ENCODE measurements around the gene CNNM3.

CNNM3 gene

DNA sequence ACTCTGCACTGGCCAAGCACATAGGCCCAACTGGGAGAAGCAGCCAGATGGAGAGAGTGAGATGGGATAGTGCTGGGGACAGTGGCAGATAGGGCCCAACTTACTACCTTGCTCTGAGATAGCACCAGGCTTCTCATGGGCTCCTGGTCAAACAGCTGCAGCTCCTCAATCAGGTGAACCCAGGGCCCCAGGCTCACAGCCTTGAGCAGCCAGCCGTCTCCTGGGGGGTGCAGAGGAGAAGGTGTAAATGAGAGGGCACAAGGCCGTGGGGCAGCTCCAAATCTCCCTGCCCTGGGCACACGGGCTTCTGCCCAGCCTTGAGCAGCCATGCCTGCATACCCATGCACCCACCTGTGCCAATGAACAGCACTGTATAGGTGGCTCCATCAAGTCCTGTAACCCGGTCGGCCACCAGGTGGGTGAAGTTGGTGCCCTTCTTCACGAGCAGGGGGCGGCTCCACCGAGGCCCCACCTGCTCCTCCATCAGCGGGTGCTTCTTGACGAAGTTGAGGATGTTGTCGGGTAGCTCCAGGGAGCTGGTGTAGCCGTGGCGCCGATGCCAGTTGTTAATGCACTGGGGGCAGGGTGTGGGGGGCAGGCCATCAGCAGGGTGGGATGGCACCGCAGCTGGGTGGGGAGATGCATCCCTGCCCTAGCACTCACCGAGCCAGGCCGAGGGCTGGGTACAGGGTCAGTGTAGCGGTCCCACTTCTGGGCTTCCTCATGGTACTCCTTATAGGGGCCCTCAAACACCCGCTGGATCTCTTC lies 47.7 kb downstream of the CNNM3 start:
- no peak for DNase-seq (ENCODE audit: low spot score)

GRCh38 chr2:96864343-96865091 lies 48.4 kb downstream of the CNNM3 start:
- DNase-seq (ENCODE audit: low spot score) = no peak

DNA sequence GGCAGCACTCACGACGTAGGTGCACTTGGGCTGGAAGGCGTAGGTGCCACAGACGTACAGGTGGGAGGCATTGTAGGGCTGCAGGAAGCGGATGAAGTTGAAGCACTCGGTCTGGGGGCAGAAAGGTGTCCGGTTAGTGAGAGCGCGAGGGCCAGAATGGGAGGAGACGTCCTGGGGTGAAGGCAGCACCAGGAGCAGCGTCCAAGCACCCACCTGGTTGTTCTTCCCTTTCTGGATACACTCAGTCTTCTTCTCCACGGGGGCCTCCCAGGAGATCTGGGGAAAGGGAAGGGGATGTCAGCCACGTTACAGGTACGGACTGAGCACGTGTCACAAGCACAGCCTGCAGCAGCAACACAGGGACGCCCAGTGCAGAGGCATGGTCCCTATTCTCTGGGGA lies 49.6 kb downstream of the CNNM3 start:
- no peak for DNase-seq (ENCODE audit: low spot score)

GRCh38 chr2:96866149-96866548 lies 50.1 kb downstream of the CNNM3 start:
- no peak for DNase-seq (ENCODE audit: low spot score)

DNA sequence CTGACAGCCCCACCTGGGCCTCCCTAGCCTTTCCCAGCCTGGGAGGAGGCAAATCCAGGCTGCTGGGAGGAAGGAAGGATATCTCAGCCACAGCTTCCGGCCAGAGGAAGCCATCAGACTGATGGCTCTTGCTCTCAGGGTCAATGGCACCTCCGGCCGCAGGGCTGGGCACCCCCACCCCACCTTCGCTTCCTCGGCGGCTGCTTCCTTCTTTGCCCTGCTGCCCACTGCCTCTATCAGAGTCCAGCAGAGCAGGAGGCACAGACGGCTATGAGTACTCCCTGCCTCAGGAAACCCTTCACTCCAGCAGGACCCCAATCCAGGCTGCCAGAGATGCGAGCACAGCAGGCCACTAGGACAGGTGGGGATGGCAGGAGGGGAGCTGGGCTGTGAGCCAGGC lies 50.5 kb downstream of the CNNM3 start:
- DNase-seq (ENCODE audit: low spot score) = no peak

- no peak for DNase-seq (ENCODE audit: low spot score)
Measured at GRCh38 chr2:96866986-96867755, 51.1 kb downstream of the CNNM3 start.

- DNase-seq (ENCODE audit: low spot score) = no peak
Measured at GRCh38 chr2:96867756-96868554, 51.9 kb downstream of the CNNM3 start.

- DNase-seq (ENCODE audit: low spot score) = peak; percentile 44
Measured at GRCh38 chr2:96868555-96869280, 52.6 kb downstream of the CNNM3 start.

- no peak for DNase-seq (ENCODE audit: low spot score)
Measured at GRCh38 chr2:96869281-96869821, 53.3 kb downstream of the CNNM3 start.

DNA sequence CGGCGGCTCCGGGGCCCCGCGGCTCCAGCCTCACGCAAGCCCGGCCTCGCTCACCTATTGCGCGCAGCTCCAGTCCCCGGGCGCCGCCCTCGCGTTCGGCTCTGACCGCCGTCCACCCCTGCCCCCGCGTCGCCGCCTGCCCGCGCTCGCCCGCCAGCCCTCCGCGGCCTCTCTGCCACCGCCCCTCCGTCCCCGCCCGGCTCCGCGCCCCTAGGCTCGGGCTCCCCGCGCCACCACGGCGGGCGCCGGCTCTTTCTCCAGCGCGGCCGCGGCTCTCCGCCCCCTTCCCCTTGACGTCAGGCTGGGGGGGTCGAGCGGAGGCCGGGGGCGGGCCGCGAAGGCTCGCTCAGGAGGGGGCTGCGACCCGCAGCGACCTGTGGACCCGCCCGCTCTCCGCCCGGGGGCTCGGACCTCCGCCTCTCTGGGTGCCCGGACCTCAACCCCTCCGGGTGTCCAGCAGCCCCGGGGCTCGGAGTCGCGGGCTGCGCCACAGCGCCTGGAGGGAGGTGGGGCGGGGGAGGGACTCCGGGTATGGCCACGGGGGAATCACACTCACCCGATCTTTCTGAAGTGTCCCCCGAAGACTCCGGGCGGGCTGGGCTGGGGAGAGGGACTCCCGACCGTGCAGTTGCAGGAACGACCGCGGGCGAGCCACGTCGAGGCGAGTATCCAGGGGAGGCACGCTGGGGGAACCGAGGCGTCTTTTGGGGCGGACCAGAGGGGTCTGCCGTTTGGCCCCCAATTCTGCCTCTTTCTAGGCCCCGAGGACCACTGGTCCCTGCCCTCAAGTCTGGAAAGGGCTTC lies 54.0 kb downstream of the CNNM3 start, which contains the start of gene SEMA4C:
SEMA4C (minus strand) TSS at position 259 of the 804 bp plus-strand sequence. CDS start 2,194 bp downstream, outside the sequence.
- DNase-seq (ENCODE audit: low spot score) = peak; percentile 50

- peak; percentile 59 for DNase-seq (ENCODE audit: low spot score)
Measured at GRCh38 chr2:96870626-96871255, 54.7 kb downstream of the CNNM3 start.

DNA sequence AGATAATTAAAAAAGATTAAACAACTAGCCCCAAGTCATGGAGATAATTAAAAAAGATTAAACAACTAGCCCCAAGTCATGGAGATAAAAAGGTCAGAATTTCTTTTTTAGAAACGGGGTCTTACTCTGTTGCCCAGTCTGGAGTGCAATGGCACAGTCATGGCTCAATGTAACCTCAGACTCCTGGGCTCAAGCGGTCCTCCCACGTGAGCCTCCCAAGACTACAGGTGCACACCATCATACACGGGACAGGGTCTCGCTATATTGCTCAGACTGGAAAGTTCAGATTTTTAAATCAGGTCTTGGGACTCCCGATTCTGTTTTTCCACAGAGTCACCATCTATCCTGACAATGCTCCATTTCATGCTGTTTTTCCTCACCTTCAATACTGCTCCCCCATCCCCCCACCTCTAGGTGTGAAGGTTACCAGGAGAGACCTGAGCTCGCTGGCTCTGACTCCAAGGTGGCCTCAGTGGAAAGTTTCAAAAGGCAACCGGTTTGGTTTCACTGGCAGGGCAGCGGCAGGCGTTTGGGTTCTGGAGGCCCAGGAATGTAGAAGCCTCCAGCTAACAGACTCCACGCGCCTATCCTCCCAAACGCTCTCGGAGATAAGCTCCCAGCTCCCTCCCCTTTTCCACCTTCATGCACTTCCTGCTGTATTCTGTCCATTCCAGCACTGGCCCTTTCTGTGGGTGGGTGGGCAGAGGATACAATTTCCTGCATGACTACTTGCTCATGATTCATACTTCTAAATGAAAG lies 56.7 kb downstream of the CNNM3 start:
- DNase-seq (ENCODE audit: low spot score) = no peak

- DNase-seq (ENCODE audit: low spot score) = no peak
Measured at GRCh38 chr2:96873651-96874096, 57.6 kb downstream of the CNNM3 start.

DNA sequence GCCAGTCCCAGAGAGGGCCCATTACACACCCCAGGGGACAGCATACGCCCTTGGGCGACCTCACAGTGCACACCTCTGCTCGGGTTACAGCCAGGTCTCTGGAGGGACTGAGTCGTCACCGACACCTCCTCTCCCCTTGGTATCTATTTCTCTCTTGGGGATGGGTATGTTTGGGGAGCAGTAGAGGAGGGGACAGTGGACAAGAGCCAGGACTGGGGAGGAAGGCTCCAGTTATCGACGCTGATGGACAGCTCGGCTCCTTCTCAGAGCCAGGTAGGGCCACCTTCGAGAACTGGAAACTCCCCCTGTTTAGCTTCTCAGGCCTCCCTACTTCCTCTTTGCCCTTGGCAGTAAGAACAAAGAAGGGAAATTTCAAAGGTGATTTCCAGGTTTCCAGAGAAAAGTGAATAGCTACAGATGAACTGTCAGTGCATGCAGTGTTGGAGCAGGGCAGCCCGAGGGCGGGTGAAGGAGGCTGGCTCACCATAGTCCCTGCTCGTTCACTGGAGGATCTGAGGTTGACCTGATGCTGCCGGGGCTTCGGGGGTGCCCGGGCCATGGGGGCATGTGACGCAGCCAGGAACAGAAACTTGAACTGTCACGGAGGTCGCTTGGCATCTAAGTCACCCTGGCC lies 58.2 kb downstream of the CNNM3 start:
- no peak for DNase-seq (ENCODE audit: low spot score)

DNA sequence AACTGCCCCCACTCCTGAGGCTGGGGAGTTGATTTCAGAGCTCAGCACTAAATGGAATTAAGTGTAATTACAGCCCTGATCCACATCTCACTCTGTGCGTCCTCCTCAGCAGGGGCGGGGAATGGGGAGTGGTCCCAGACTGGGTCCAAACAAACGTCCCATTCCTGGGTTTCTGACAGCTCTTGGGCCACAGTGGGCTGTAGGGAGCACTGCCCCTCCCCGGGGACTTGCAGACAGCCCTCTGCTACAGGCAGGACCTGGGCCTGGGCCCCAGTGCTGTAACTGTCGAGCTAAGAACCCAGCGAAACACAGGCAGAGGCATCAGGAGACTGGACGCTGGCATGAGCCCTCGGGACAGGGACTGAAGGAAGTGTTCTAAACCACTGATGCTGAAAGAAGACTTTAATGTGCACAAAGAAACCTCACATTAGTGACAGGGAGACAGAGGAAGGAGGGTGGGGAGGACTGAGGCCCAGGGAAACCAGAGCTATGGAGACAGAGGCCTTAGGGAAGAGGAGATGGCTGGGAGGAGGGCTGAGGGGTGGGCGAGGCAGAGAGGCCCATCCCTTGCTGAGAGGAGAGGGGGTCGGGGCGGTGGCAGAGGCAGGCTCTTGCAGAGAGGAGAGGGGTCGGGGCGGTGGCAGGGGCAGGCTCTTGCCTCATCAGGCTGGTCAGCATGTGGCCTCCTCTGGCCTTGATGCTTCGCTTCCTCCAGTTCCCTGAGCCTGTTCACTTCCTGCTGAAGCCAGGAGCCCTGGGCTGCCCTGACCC lies 59.6 kb downstream of the CNNM3 start:
- DNase-seq (ENCODE audit: low spot score) = no peak

DNA sequence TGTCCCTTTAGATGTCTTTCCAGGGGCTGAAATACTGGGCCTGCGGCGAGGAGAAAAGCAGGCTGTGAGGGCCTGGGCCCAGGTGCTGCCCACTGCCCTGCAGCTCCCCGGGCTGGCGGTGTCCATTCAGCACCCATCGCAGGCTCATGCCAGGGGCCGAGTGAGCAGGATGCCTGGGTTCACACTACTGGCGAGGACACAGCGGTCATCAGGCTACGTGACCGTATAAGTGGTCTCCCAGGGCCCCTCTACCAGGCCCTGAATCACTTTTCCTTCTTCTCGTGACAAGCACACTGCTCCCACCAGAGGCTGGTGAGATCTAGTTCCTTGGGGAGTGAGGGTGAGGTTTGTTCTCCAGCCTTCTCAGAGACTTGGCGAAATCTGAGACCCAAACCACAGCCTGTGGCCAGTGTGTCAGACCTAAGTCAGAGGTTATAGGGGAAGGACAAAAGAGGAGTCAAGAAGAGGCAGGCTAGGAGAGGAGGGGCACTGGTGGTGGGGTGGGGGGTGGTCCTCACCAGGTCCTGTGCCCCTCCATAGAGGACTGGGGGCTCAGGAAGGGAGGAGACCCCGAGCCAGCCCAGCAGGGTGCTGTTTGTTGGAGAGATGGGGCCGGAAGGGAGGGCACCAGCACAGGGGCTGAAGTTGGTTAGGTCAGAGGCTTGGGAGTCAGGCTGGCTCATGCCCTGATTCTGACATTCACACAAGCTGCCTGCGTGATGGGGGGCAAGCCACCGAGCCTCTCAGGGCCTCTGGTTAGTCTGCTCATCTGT lies 60.4 kb downstream of the CNNM3 start:
- no peak for DNase-seq (ENCODE audit: low spot score)

DNA sequence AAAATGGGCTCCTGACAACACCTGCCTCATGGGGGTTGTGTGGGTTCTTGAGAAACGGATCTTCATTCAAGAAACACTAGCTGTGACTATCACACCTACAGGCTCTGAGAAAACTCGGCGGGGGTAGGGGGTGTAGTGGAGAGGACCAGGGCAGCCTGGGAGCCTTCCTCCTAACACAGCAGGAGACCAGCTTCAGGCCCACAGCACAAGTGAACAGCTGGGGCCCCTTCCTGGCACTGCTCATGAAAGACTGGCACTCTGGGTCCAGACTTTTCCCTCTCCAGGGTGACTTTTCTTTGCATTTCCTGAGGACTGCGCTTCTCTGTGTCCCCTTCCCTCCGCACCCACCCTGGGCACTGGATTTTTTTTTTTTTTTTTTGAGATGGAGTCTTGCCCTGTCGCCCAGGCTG lies 61.0 kb downstream of the CNNM3 start:
- no peak for DNase-seq (ENCODE audit: low spot score)

Data from CD4-positive, alpha-beta T cell treated with Interleukin-15 for 4 hours (primary cell).